Mucosa of descending colon (tissue), 3 donors: Measurements from ENCODE around the gene SPAG6. TPM values are rescaled to one million over a fixed set of nuclear protein-coding genes. Genes with fewer than 3 reads are reported as not detected.

ENCODE experiments used
- ATAC-seq: fragments of 200-7000 bp; cut with Tn5 transposase; one replicate; pipeline ENCODE4 v1.9.1; 2020; ENCODE audit warnings: mild to moderate bottlenecking, moderate library complexity
- DNase-seq, 3 donors: peaks; one replicate each; pipeline ENCODE4 v3.0.0-alpha.2; 2020
- H3K36me3 ChIP-seq: fragments of 200-600 bp; one replicate; pipeline ENCODE4 v1.8.0; 2021; ENCODE audit warnings: low read depth, mild to moderate bottlenecking
- H3K4me1 ChIP-seq: fragments of 200-600 bp; one replicate; pipeline ENCODE4 v1.8.0; 2021; ENCODE audit warnings: low read depth, mild to moderate bottlenecking
- H3K4me3 ChIP-seq: fragments of 200-600 bp; one replicate; pipeline ENCODE4 v1.8.0; 2021; ENCODE audit warnings: mild to moderate bottlenecking
- H3K9me3 ChIP-seq: fragments of 200-600 bp; one replicate; pipeline ENCODE4 v1.8.0; 2021; ENCODE audit warnings: mild to moderate bottlenecking
- CTCF ChIP-seq: fragments of 200-600 bp; IDR thresholded peaks from one replicate; pipeline ENCODE4 v1.8.0; 2022; ENCODE audit warnings: antibody characterized with exemption, mild to moderate bottlenecking
- intact Hi-C, 2 donors: fragments of 100-400 bp; cut with DNase I in 1 of 2; cut with micrococcal nuclease in 1 of 2; formaldehyde crosslinking; loops; one replicate each; pipeline versions ENCODE4 v1.11.0 to v1.11.1; 2022; cut with DNase I, micrococcal nuclease
- total RNA-seq, 3 donors: library from RNA; stranded (reverse); fragmentation: NEBNext Ultra II Directional in 2 of 3; extraction: Animal tissue kit (Norgen Biotek cat#: 25700) in 2 of 3; gene quantifications; one replicate each; pipeline versions ENCODE4 v1.2.1 to v1.2.4, GENCODE V29; 2021 to 2023
- donor health status: DM: no; HTN: no; CAD: no; lungs with moderate emphysema.
- donor health status: DM: no; HTN: no; CAD: no.
- donor health status: DM: no; HTN: yes; CAD: no.

SPAG6 gene
- total RNA-seq, 3 donors from 2014 or later: not detected

- Histone ChIP-seq H3K36me3 (no peaks in the 10 kb centered on the region), H3K9me3 (no peaks in the 10 kb centered on the region), H3K4me1 (peaks cover 35% of the 10 kb centered on the region), H3K4me3 (peak overlapping the region; percentile 79)
- ATAC-seq: no peak
- TF ChIP-seq CTCF: no peak
- DNase-seq: peak in 1 of 3 donors; percentile 37
- intact Hi-C loops: loop anchor here in 1 of 2 donors (5.0 kb wide), 1 partner anchor 68 kb away; no protein-coding TSS in a partner anchor
These were observed 25.2 kb upstream of the SPAG6 start for GRCh38 chr10:22319980-22320558.

DNA sequence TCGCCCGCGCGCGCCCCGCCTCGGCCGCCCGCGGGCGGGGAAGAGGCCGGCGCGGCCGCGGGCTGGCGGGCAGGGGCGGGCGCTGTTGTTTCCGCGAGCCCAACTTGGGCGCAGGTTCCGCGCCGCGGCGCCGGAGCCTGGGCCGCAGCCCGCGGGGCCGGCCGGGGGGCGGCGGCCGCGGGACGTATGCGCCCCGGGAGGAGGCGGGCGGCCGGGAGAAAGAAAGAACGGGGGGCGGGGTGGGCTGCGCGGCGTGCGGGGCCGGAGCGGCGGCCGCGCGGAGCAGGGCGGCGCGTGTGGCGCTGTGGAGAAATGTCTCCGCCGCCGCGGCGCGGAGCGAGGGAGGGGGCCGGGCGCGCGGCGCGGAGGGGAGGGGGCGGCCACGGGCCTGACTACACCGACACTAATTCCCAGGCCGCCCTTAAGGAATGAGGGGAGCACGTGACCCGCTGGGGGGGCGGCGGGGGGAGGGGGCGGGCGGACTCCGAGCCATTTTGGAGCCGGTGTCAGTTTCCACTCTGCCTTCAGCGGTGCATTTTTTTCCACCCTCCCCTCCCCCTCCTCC is 24.6 kb upstream of the SPAG6 start, which contains the start of gene BMI1:
Gene BMI1 (plus strand): TSS at position 509 of the 565 bp plus-strand sequence. CDS start 5,351 bp downstream, outside the sequence.
- H3K4me3 ChIP-seq: peak within 1 kb of the TSS; percentile 79
- peaks cover 35% of the 10 kb centered on the region for H3K4me1 ChIP-seq
- intact Hi-C loops: loop anchor here in 1 of 2 donors (5.0 kb wide), 1 partner anchor 68 kb away; no protein-coding TSS in a partner anchor
- TF ChIP-seq CTCF: no peak
- peak; percentile 65 for ATAC-seq
- no peaks in the 10 kb centered on the region for H3K9me3 ChIP-seq
- DNase-seq: peak; percentile 79 to 84 (median 79)
- H3K36me3 ChIP-seq: no peaks in the 10 kb centered on the region

DNA sequence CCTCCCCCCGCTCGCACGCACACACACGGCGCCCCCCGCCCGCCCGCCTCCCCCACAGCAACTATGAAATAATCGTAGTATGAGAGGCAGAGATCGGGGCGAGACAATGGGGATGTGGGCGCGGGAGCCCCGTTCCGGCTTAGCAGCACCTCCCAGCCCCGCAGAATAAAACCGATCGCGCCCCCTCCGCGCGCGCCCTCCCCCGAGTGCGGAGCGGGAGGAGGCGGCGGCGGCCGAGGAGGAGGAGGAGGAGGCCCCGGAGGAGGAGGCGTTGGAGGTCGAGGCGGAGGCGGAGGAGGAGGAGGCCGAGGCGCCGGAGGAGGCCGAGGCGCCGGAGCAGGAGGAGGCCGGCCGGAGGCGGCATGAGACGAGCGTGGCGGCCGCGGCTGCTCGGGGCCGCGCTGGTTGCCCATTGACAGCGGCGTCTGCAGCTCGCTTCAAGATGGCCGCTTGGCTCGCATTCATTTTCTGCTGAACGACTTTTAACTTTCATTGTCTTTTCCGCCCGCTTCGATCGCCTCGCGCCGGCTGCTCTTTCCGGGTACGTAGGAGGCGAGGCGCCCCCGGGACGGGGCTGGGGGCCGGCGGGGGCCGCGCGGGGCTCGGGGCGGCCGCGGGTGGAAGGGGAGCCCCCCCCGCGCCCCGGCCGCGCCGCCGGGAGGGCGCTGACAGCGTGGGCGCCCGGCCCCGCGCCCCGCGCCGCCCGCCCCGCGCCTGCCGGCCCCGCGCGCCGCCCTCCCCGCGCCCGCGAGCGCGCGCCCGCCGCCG is 24.0 kb upstream of the SPAG6 start:
- DNase-seq: peak; percentile 63 to 82 (median 80)
- Histone ChIP-seq H3K36me3 (no peaks in the 10 kb centered on the region), H3K9me3 (no peaks in the 10 kb centered on the region), H3K4me1 (peaks cover 35% of the 10 kb centered on the region), H3K4me3 (peak overlapping the region; percentile 79)
- no peak for TF ChIP-seq CTCF
- intact Hi-C loops: loop anchor here in 1 of 2 donors (5.0 kb wide), 1 partner anchor 69 kb away; no protein-coding TSS in a partner anchor
- ATAC-seq: peak; percentile 50

GRCh38 chr10:22321924-22322640 is 23.2 kb upstream of the SPAG6 start:
- peaks cover 33% of the 10 kb centered on the region for H3K4me1 ChIP-seq
- no peaks in the 10 kb centered on the region for H3K9me3 ChIP-seq
- no peaks in the 10 kb centered on the region for H3K36me3 ChIP-seq
- H3K4me3 ChIP-seq: no peak overlapping the region
- TF ChIP-seq CTCF: no peak
- DNase-seq (peak in 2 of 3 donors; percentile 61 to 64), ATAC-seq (no peak)
- intact Hi-C loops: loop anchor here in 1 of 2 donors (5.0 kb wide), 1 partner anchor 70 kb away; no protein-coding TSS in a partner anchor

GRCh38 chr10:22322641-22323160 is 22.6 kb upstream of the SPAG6 start:
- peaks cover 28% of the 10 kb centered on the region for H3K4me1 ChIP-seq
- DNase-seq (no peak), ATAC-seq (no peak)
- peaks cover 2% of the 10 kb centered on the region for H3K36me3 ChIP-seq
- H3K9me3 ChIP-seq: no peaks in the 10 kb centered on the region
- no peak for TF ChIP-seq CTCF
- no peak overlapping the region for H3K4me3 ChIP-seq
- intact Hi-C loops: loop anchor here in 1 of 2 donors (5.0 kb wide), 1 partner anchor 70 kb away; no protein-coding TSS in a partner anchor
